Thoracic aorta (tissue), 2 donors: Measurements from ENCODE around the gene PRKRIP1. TPM values are rescaled to one million over a fixed set of nuclear protein-coding genes. Genes with fewer than 3 reads are reported as not detected.

ENCODE experiments used
- ATAC-seq: fragments of 150-250 bp; one replicate; pipeline ENCODE4 v1.8.0; 2017; ENCODE audit warnings: low read depth; ENCODE audit not compliant: insufficient number of reproducible peaks, low FRiP score
- DNase-seq: peaks from one replicate; pipeline ENCODE4 v3.0.0-alpha.2; 2020; ENCODE audit warnings: low spot score
- H3K27ac ChIP-seq, 2 donors: fragments of 200-600 bp; sonication (generic); 1 replicate in 1 of 2; 2 replicates in 1 of 2; pipeline ENCODE4 v1.5.1; 2016; ENCODE audit warnings: mild to moderate bottlenecking in 2 of 2, moderate library complexity in 2 of 2
- H3K27me3 ChIP-seq: fragments of 200-600 bp; sonication (generic); replicated peaks from 2 replicates; pipeline ENCODE4 v1.6.0; 2016; ENCODE audit warnings: mild to moderate bottlenecking; ENCODE audit not compliant: insufficient read depth
- H3K36me3 ChIP-seq: fragments of 200-600 bp; sonication (generic); one replicate; pipeline ENCODE4 v1.5.1; 2016
- H3K4me1 ChIP-seq, 2 donors: fragments of 200-600 bp; sonication (generic); 1 replicate in 1 of 2; 2 replicates in 1 of 2; pipeline versions ENCODE4 v1.5.1 to v1.6.0; 2016; ENCODE audit warnings: low read depth in 2 of 2, mild to moderate bottlenecking in 1 of 2; ENCODE audit not compliant: control insufficient read depth in 1 of 2
- H3K4me3 ChIP-seq: fragments of 200-600 bp; sonication (generic); 2 replicates; pipeline ENCODE4 v1.5.1; 2016; ENCODE audit warnings: mild to moderate bottlenecking
- H3K9me3 ChIP-seq: fragments of 200-600 bp; sonication (generic); 2 replicates; pipeline ENCODE4 v1.5.1; 2016
- CTCF ChIP-seq: fragments of 200-600 bp; sonication (generic); IDR thresholded peaks from one replicate; pipeline ENCODE4 v1.5.1; 2019; ENCODE audit warnings: antibody characterized with exemption
- total RNA-seq, 2 donors: library from RNA; depleted of rRNA; stranded (reverse); fragments of >200 nt; gene quantifications; one replicate each; pipeline versions ENCODE4 v1.1.0 to v1.2.3, GENCODE V29; 2016

Gene PRKRIP1
- total RNA-seq, 2 donors from 2014 or later: 47.0 to 80.4 TPM

GRCh38 chr7:102468478-102469350, 72.6 kb downstream of the PRKRIP1 start:
- no peak for TF ChIP-seq CTCF
- Histone ChIP-seq H3K4me3 (no peak overlapping the region), H3K27me3 (no peaks in the 10 kb centered on the region), H3K36me3 (peaks cover 15% of the 10 kb centered on the region), H3K4me1 (peaks cover 10 to 25% of the 10 kb centered on the region in 2 donors), H3K27ac (no peak overlapping the region), H3K9me3 (no peaks in the 10 kb centered on the region)
- DNase-seq (no peak), ATAC-seq (no peak)

GRCh38 chr7:102469351-102469971, 73.3 kb downstream of the PRKRIP1 start:
- TF ChIP-seq CTCF: no peak
- Histone ChIP-seq H3K27ac (no peak overlapping the region), H3K4me1 (peaks cover 6 to 26% of the 10 kb centered on the region in 2 donors), H3K9me3 (no peaks in the 10 kb centered on the region), H3K4me3 (no peak overlapping the region), H3K36me3 (peaks cover 15% of the 10 kb centered on the region), H3K27me3 (no peaks in the 10 kb centered on the region)
- DNase-seq: no peak
- no peak for ATAC-seq

GRCh38 chr7:102469972-102470825, 74.0 kb downstream of the PRKRIP1 start:
- peaks cover 15% of the 10 kb centered on the region for H3K36me3 ChIP-seq
- no peak for ATAC-seq
- no peak for TF ChIP-seq CTCF

GRCh38 chr7:102471791-102472125, 75.6 kb downstream of the PRKRIP1 start:
- TF ChIP-seq CTCF: no peak
- Histone ChIP-seq H3K4me1 (peaks cover 0 to 14% of the 10 kb centered on the region in 2 donors), H3K36me3 (peaks cover 15% of the 10 kb centered on the region), H3K9me3 (no peaks in the 10 kb centered on the region), H3K4me3 (no peak overlapping the region), H3K27me3 (no peaks in the 10 kb centered on the region), H3K27ac (no peak overlapping the region)
- DNase-seq (no peak), ATAC-seq (no peak)

More at GRCh38 chr7:102469972-102470825, 74.0 kb downstream of the PRKRIP1 start:
- Histone ChIP-seq H3K27me3 (no peaks in the 10 kb centered on the region), H3K4me3 (no peak overlapping the region), H3K4me1 (peaks cover 6 to 26% of the 10 kb centered on the region in 2 donors), H3K9me3 (no peaks in the 10 kb centered on the region), H3K27ac (no peak overlapping the region)
- DNase-seq: no peak
